NT2/D1 (cell line): ENCODE measurements around the gene EIF4G3.

Experiments
- DNase-seq: peaks from one replicate; pipeline ENCODE4 v3.0.0-alpha.2; 2011; ENCODE audit warnings: low read depth, low spot score
- H3K27me3 ChIP-seq: 2 replicates; pipeline ENCODE4 v1.6.0; 2011; ENCODE audit warnings: mild to moderate bottlenecking; ENCODE audit not compliant: insufficient read length, insufficient read depth
- H3K36me3 ChIP-seq: 2 replicates; pipeline ENCODE4 v1.6.1; 2011; ENCODE audit warnings: mild to moderate bottlenecking, low read length, mixed read lengths; ENCODE audit not compliant: insufficient read depth, insufficient read length
- H3K4me1 ChIP-seq: 2 replicates; pipeline ENCODE4 v1.5.1; 2011; ENCODE audit not compliant: insufficient read depth, insufficient read length
- H3K4me3 ChIP-seq: 2 replicates; pipeline ENCODE4 v1.5.1; 2011; ENCODE audit warnings: low read depth; ENCODE audit not compliant: insufficient read length
- H3K9ac ChIP-seq: 2 replicates; pipeline ENCODE4 v1.6.0; 2011; ENCODE audit warnings: low read depth; ENCODE audit not compliant: insufficient read length
- H3K9me3 ChIP-seq: 2 replicates; pipeline ENCODE4 v1.5.1; 2011; ENCODE audit warnings: mild to moderate bottlenecking, low read length; ENCODE audit not compliant: insufficient read depth
- SUZ12 ChIP-seq: IDR thresholded peaks from 2 replicates; pipeline ENCODE4 v1.6.1; 2011; ENCODE audit not compliant: insufficient read length, insufficient read depth; ENCODE audit errors: extremely low read depth
- YY1 ChIP-seq: IDR thresholded peaks from 2 replicates; pipeline ENCODE4 v1.6.1; 2011; ENCODE audit not compliant: insufficient read length, insufficient read depth
- ZNF274 ChIP-seq: IDR thresholded peaks from 2 replicates; pipeline ENCODE4 v1.6.1; 2011; ENCODE audit warnings: mild to moderate bottlenecking, low read depth, low read length

Gene EIF4G3

DNA sequence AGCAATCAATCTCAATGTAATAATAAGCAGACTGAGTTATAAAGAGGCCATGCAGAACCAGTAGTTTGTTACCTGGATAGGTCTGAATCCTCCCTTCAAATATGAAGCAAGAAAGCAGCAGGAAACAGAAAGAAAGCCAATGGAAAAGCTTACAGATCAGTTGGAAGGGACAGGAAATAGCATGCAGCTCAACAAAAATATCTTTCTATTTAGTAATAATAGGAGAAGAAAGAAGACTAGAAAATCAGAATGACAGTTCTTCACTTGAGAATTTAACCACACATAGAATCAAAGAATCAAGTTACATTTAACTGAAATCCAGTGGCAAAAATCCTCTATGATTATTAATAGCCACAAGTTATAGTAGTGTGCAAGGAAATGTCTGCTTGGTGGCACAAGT is 194.4 kb downstream of the EIF4G3 start:
- Histone ChIP-seq H3K4me1 (no peaks in the 10 kb centered on the region), H3K27me3 (no peaks in the 10 kb centered on the region), H3K9ac (no peak overlapping the region), H3K9me3 (no peaks in the 10 kb centered on the region), H3K4me3 (no peak overlapping the region), H3K36me3 (peaks cover 6% of the 10 kb centered on the region)
- TF ChIP-seq ZNF274 (no peak), YY1 (no peak)
- no peak for DNase-seq

DNA sequence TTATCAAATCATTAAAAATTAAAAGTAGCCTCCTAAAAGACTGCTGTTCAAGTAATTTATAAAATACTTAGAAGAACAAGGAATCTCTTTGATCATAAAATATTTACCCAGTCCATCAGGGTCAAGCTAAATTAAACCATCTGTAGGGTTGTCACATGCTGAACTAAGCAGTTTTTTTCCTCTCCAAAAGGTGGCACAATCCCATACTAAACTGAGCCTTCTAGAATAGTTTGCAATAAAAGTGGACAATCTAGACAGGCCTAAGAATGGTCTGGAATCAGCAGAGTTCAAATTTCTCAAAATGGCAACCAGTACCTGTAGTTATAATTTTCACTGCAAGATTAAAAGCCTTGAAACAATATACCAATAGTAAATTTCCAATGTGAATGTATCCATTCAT is 194.8 kb downstream of the EIF4G3 start:
- Histone ChIP-seq H3K9me3 (no peaks in the 10 kb centered on the region), H3K4me3 (no peak overlapping the region), H3K4me1 (no peaks in the 10 kb centered on the region), H3K9ac (no peak overlapping the region), H3K27me3 (no peaks in the 10 kb centered on the region), H3K36me3 (peaks cover 6% of the 10 kb centered on the region)
- TF ChIP-seq YY1 (no peak), ZNF274 (no peak), SUZ12 (no peak)
- no peak for DNase-seq

DNA sequence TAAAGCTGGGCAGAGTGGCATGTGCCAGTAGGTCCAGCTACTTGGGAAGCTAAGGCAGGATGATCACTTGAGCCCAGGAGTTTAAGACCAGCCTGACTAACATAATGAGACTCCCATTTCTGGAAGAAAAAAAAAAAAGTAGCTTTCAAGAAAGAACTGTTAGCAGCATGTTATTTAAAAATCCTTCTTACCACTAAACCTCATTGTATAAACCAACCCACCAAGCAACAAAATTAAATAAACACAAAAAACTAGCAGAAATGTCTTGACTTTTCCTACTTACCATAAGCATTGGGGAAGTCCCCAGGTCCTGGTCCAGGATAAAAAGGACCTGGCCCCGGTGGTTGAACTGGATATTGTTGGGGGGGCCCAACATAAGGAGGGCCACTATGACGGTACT is 196.6 kb downstream of the EIF4G3 start:
- H3K9me3 ChIP-seq, result no peaks in the 10 kb centered on the region
- DNase-seq, result no peak
- no peak overlapping the region for H3K9ac ChIP-seq
- no peaks in the 10 kb centered on the region for H3K4me1 ChIP-seq
- H3K36me3 ChIP-seq, result peaks cover 6% of the 10 kb centered on the region
- no peak overlapping the region for H3K4me3 ChIP-seq
- TF ChIP-seq SUZ12, result no peak
- TF ChIP-seq ZNF274, result no peak
- no peak for TF ChIP-seq YY1
- no peaks in the 10 kb centered on the region for H3K27me3 ChIP-seq

DNA sequence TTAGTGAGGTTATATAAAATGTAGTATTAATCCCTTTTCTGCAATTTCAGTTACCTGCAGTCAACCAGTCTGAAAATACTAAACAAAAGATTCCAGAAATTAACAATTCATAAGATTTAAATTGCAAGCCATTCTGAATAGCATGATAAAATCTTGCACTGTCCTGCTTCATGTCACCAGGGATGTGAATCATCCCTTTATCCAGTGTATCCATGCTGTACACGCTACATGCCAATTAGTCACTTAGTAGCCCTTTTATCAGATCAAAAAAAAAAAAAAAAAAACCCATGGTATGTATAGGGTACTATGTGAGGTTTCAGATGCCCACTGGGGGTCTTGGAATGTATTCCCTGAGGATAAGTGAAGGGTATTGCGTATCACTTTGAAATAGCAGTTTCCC is 198.3 kb downstream of the EIF4G3 start:
- DNase-seq, result no peak
- Histone ChIP-seq H3K4me1 (no peaks in the 10 kb centered on the region), H3K4me3 (no peak overlapping the region), H3K27me3 (no peaks in the 10 kb centered on the region), H3K36me3 (peaks cover 6% of the 10 kb centered on the region), H3K9me3 (no peaks in the 10 kb centered on the region), H3K9ac (no peak overlapping the region)
- no peak for TF ChIP-seq SUZ12
- TF ChIP-seq YY1, result no peak
- no peak for TF ChIP-seq ZNF274

DNA sequence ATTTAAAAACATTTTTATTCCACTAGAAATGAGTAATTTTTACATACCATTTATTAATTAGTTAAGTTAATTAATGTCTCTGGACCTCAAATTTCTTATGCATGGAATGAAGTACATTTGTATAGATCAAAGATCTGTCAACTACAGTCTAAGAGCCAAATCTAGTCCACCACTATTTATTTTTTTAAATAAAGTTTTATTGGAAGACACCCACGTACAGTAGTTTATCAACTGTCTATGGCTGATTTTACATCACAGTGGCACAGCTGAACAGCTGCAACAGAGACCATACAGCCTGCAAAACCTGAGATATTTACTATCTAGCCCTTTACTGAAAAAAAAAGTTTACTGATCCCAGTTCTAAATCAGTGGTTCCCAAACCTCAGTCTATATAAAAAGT is 201.0 kb downstream of the EIF4G3 start:
- Histone ChIP-seq H3K9ac (no peak overlapping the region), H3K4me1 (no peaks in the 10 kb centered on the region), H3K27me3 (no peaks in the 10 kb centered on the region), H3K4me3 (no peak overlapping the region), H3K9me3 (no peaks in the 10 kb centered on the region), H3K36me3 (peaks cover 21% of the 10 kb centered on the region)
- no peak for DNase-seq
- TF ChIP-seq SUZ12, result no peak
- no peak for TF ChIP-seq YY1
- TF ChIP-seq ZNF274, result no peak

DNA sequence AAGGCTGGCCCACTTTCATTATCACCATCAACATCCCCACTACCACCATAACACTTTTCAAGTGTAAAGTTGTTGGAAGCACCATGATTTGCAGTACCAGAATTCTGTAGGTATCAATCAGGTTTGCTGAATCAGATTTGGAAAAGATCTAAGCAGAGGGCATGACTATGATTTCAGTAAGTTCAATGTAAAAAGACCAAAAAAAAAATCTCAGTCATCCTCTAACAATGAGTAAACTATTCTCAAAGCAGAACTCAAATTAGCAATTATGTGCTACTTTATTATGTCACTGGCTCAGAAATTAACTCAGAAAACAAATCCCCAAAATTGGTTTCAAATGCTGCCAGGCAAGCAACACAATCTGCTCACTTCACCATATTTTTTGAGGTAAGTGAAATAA is 201.7 kb downstream of the EIF4G3 start:
- Histone ChIP-seq H3K27me3 (no peaks in the 10 kb centered on the region), H3K9ac (no peak overlapping the region), H3K36me3 (peaks cover 19% of the 10 kb centered on the region), H3K4me1 (no peaks in the 10 kb centered on the region), H3K9me3 (no peaks in the 10 kb centered on the region), H3K4me3 (no peak overlapping the region)
- no peak for TF ChIP-seq YY1
- no peak for TF ChIP-seq ZNF274
- TF ChIP-seq SUZ12, result no peak
- no peak for DNase-seq

DNA sequence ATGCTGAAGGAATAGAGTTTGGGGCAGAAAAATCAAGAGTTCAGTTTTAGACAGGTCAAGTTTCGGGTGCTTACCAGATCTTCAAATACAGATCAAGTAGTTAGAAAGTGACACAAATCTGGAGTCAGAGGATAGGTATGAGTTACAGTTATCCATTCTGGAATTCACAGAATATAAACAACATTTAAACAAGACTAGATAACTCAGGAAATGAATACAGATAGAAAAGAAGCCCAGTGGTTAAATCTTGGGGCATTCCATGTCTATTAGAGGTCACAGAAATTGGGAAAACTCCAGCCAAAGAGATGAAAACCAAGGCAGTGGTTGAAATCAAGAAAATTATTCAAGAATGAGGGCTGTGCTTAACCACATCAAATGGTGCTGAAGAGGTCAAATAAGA is 202.6 kb downstream of the EIF4G3 start:
- no peak for DNase-seq
- TF ChIP-seq YY1, result no peak
- TF ChIP-seq SUZ12, result no peak
- no peak for TF ChIP-seq ZNF274
- Histone ChIP-seq H3K9me3 (no peaks in the 10 kb centered on the region), H3K4me3 (no peak overlapping the region), H3K9ac (no peak overlapping the region), H3K36me3 (peaks cover 24% of the 10 kb centered on the region), H3K4me1 (no peaks in the 10 kb centered on the region), H3K27me3 (no peaks in the 10 kb centered on the region)

DNA sequence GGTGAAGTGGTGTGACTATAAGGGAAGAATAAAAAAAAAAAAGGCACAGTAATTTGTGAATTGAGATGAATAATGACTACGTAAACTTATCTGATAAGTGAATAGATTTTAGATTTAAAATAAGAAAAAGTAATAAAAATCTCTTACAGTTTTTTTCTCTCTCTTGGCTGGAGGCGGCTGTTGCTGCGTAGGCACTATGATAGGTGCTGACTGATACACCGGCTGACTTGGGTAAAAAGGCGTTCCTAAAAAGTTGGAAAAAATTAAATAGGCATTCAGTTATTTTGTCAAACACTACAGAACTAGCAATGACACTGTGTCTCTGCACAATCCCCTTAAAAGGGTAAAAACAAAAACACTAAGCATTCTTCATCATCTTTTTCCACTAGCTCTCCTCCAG is 203.8 kb downstream of the EIF4G3 start:
- H3K9me3 ChIP-seq, result no peaks in the 10 kb centered on the region
- no peaks in the 10 kb centered on the region for H3K27me3 ChIP-seq
- H3K9ac ChIP-seq, result no peak overlapping the region
- no peak overlapping the region for H3K4me3 ChIP-seq
- DNase-seq, result no peak
- peaks cover 24% of the 10 kb centered on the region for H3K36me3 ChIP-seq
- H3K4me1 ChIP-seq, result no peaks in the 10 kb centered on the region
- TF ChIP-seq SUZ12 (no peak), ZNF274 (no peak)
